IMR-90 (cell line): ENCODE data around the gene MRPL10. TPM values are rescaled to one million over a fixed set of nuclear protein-coding genes. Genes with fewer than 3 reads are reported as not detected.

ENCODE experiments used
- ATAC-seq: fragments of 200-7000 bp; cut with Tn5 transposase; 2 replicates; pipeline ENCODE4 v1.9.1; 2020; ENCODE audit warnings: low read depth, mild to moderate bottlenecking, moderate library complexity
- BruUV-seq: library from RNA; stranded (reverse); fragments of 400-500 nt; replicated peaks from 2 replicates; lab custom pipeline; 2021; lab: Mats Ljungman, UMichigan
- CTCF ChIA-PET: fragments of 300-600 bp; formaldehyde crosslinking; extraction: SDS; loops from one replicate; lab custom pipeline; 2021; ENCODE audit warnings: antibody characterized with exemption; lab: Yijun Ruan, JAX
- POLR2A ChIA-PET: fragments of 300-600 bp; sonication (Branson Sonifier 250); formaldehyde crosslinking; loops from one replicate; lab custom pipeline; 2022; ENCODE audit warnings: antibody characterized with exemption; ENCODE audit not compliant: unreplicated experiment; lab: Charles Lee
- DNase-seq: peaks from one replicate; pipeline ENCODE4 v3.0.0; 2013
- H2AFZ ChIP-seq: replicated peaks from 2 replicates; pipeline ENCODE3; 2013; ENCODE audit warnings: low read length, mild to moderate bottlenecking; ENCODE audit not compliant: poor library complexity
- H2AK5ac ChIP-seq: 2 replicates; pipeline ENCODE4 v1.6.1; 2013; ENCODE audit warnings: low read depth, low read length, inconsistent platforms
- H2AK9ac ChIP-seq: replicated peaks from 2 replicates; pipeline ENCODE3; 2013; ENCODE audit warnings: mild to moderate bottlenecking, low read depth, low read length, moderate library complexity; ENCODE audit not compliant: poor library complexity
- H2BK120ac ChIP-seq: 2 replicates; pipeline ENCODE4 v1.6.1; 2013; ENCODE audit warnings: low read depth, low read length, inconsistent platforms
- H2BK15ac ChIP-seq: 3 replicates; pipeline ENCODE4 v1.6.1; 2013; ENCODE audit warnings: low read depth, low read length, inconsistent platforms
- H2BK20ac ChIP-seq: 2 replicates; pipeline ENCODE4 v1.6.1; 2013; ENCODE audit warnings: low read depth, mild to moderate bottlenecking, inconsistent platforms, low read length, moderate library complexity
- H2BK5ac ChIP-seq: 2 replicates; pipeline ENCODE4 v1.6.1; 2013; ENCODE audit warnings: mild to moderate bottlenecking, low read depth, low read length, inconsistent platforms; ENCODE audit not compliant: poor library complexity, severe bottlenecking
- H3K14ac ChIP-seq: replicated peaks from 2 replicates; pipeline ENCODE4 v1.6.1; 2013; ENCODE audit warnings: low read depth, low read length, inconsistent platforms
- H3K18ac ChIP-seq: 2 replicates; pipeline ENCODE4 v1.6.1; 2013; ENCODE audit warnings: low read depth, low read length, control low read depth
- H3K23ac ChIP-seq: 2 replicates; pipeline ENCODE4 v1.6.1; 2013; ENCODE audit warnings: low read depth, low read length, inconsistent platforms
- H3K27ac ChIP-seq: 2 replicates; pipeline ENCODE4 v1.5.1; 2013; ENCODE audit warnings: mild to moderate bottlenecking, control low read depth, low read length; ENCODE audit not compliant: insufficient read depth
- H3K27me3 ChIP-seq: 2 replicates; pipeline ENCODE4 v1.6.1; 2013; ENCODE audit warnings: low read length; ENCODE audit not compliant: control insufficient read depth, insufficient read depth
- H3K36me3 ChIP-seq: 2 replicates; pipeline ENCODE4 v1.6.1; 2013; ENCODE audit warnings: low read length, mixed read lengths; ENCODE audit not compliant: control insufficient read depth, insufficient read depth
- H3K4ac ChIP-seq: 2 replicates; pipeline ENCODE4 v1.6.1; 2013; ENCODE audit warnings: low read depth, low read length, inconsistent platforms
- H3K4me1 ChIP-seq: 2 replicates; pipeline ENCODE4 v1.6.1; 2013; ENCODE audit warnings: low read length, mixed read lengths; ENCODE audit not compliant: control insufficient read depth, insufficient read depth
- H3K4me2 ChIP-seq: 2 replicates; pipeline ENCODE4 v1.6.1; 2013; ENCODE audit warnings: low read depth, mild to moderate bottlenecking, control low read depth, low read length, moderate library complexity
- H3K4me3 ChIP-seq: 2 replicates; pipeline ENCODE4 v1.5.1; 2013; ENCODE audit warnings: low read depth, mild to moderate bottlenecking, control low read depth, low read length, moderate library complexity; ENCODE audit not compliant: insufficient read depth
- H3K56ac ChIP-seq: 2 replicates; pipeline ENCODE4 v1.6.1; 2013; ENCODE audit warnings: low read length, inconsistent platforms; ENCODE audit not compliant: insufficient read depth; ENCODE audit errors: extremely low read depth
- H3K79me1 ChIP-seq, 2 experiments: 2 replicates each; pipeline ENCODE4 v1.6.1; 2013; ENCODE audit warnings: low read length in 2 of 2, inconsistent platforms in 1 of 2, low read depth in 1 of 2
- H3K9ac ChIP-seq: 2 replicates; pipeline ENCODE4 v1.6.1; 2013; ENCODE audit warnings: low read depth, low read length, control low read depth
- H3K9me1 ChIP-seq: 2 replicates; pipeline ENCODE4 v1.6.1; 2013; ENCODE audit warnings: low read length, inconsistent platforms; ENCODE audit not compliant: insufficient read depth
- H3K9me3 ChIP-seq: 2 replicates; pipeline ENCODE4 v1.6.1; 2013; ENCODE audit warnings: low read length; ENCODE audit not compliant: control insufficient read depth, insufficient read depth
- H4K20me1 ChIP-seq: 2 replicates; pipeline ENCODE4 v1.6.1; 2013; ENCODE audit warnings: low read length, inconsistent platforms; ENCODE audit not compliant: insufficient read depth
- H4K5ac ChIP-seq: 2 replicates; pipeline ENCODE4 v1.6.1; 2013; ENCODE audit warnings: mild to moderate bottlenecking, low read depth, low read length, control low read depth
- H4K8ac ChIP-seq, 2 experiments: 2 replicates each; pipeline ENCODE4 v1.6.1; 2013; ENCODE audit warnings: low read depth in 2 of 2, low read length in 2 of 2, control low read depth in 1 of 2, inconsistent platforms in 1 of 2
- H4K91ac ChIP-seq: 2 replicates; pipeline ENCODE4 v1.6.1; 2013; ENCODE audit warnings: low read depth, low read length, inconsistent platforms; ENCODE audit not compliant: insufficient read depth
- BHLHE40 ChIP-seq: fragments of 150-350 bp; IDR thresholded peaks from 2 replicates; pipeline ENCODE4 v1.6.1; 2016; ENCODE audit warnings: mild to moderate bottlenecking, low read depth, low read length
- CEBPB ChIP-seq: IDR thresholded peaks from 2 replicates; pipeline ENCODE4 v1.6.1; 2012; ENCODE audit warnings: low read depth, low read length, improper control_type of control experiment
- CHD1 ChIP-seq: IDR thresholded peaks from 2 replicates; pipeline ENCODE4 v1.6.1; 2012; ENCODE audit warnings: low read depth, low read length, improper control_type of control experiment
- ELK1 ChIP-seq: fragments of 150-350 bp; IDR thresholded peaks from 2 replicates; pipeline ENCODE4 v1.6.1; 2016; ENCODE audit warnings: low read depth, mild to moderate bottlenecking, low read length, moderate library complexity, borderline replicate concordance
- FOS ChIP-seq: fragments of 150-350 bp; IDR thresholded peaks from 2 replicates; pipeline ENCODE4 v1.6.1; 2016; ENCODE audit warnings: low read depth, low read length
- MAFK ChIP-seq: IDR thresholded peaks from 2 replicates; pipeline ENCODE4 v1.6.1; 2012; ENCODE audit warnings: low read depth, low read length, improper control_type of control experiment
- MAZ ChIP-seq: IDR thresholded peaks from 2 replicates; pipeline ENCODE4 v1.6.1; 2012; ENCODE audit warnings: low read depth, mild to moderate bottlenecking, low read length, improper control_type of control experiment, moderate library complexity, borderline replicate concordance
- MXI1 ChIP-seq: IDR thresholded peaks from 2 replicates; pipeline ENCODE4 v1.6.1; 2012; ENCODE audit warnings: low read depth, mild to moderate bottlenecking, low read length, moderate library complexity, borderline replicate concordance
- NFE2L2 ChIP-seq: fragments of 150-350 bp; IDR thresholded peaks from 2 replicates; pipeline ENCODE4 v1.6.1; 2016; ENCODE audit warnings: low read depth, mild to moderate bottlenecking, low read length
- POLR2A ChIP-seq: IDR thresholded peaks from 2 replicates; pipeline ENCODE4 v1.6.1; 2012; ENCODE audit warnings: mild to moderate bottlenecking, low read depth, low read length
- RFX5 ChIP-seq: IDR thresholded peaks from 2 replicates; pipeline ENCODE4 v1.8.0; 2012; ENCODE audit warnings: low read depth, mild to moderate bottlenecking, low read length, moderate library complexity
- SMC3 ChIP-seq: fragments of 150-350 bp; IDR thresholded peaks from 2 replicates; pipeline ENCODE4 v1.6.1; 2016; ENCODE audit warnings: low read depth, mild to moderate bottlenecking, antibody characterized with exemption, low read length, moderate library complexity
- WGBS, 2 experiments: methylation state at CpG; one replicate each; pipeline versions ENCODE4 v1.1.5 to v1.1.7; 2013; ENCODE audit warnings: missing lambda C conversion rate in 2 of 2; ENCODE audit not compliant: insufficient read length in 1 of 2; ENCODE audit errors: extremely low coverage in 2 of 2; 5-methylcytosine and 5-hydroxymethylcytosine counted together
- dilution Hi-C: fragments of 300-500 bp; cut with HindIII; formaldehyde crosslinking; loops from one replicate; pipeline ENCODE4 v1.14.3; 2018; ENCODE audit warnings: low sequenced_read_pairs; ENCODE audit not compliant: unreplicated experiment
- in situ Hi-C: fragments of 300-500 bp; cut with MboI; formaldehyde crosslinking; loops from 3 replicates; pipeline ENCODE4 v1.14.3; 2019; ENCODE audit warnings: low sequenced_read_pairs, inconsistent platforms, mixed read lengths
- intact Hi-C: fragments of 100-400 bp; cut with micrococcal nuclease; formaldehyde crosslinking; loops from 2 replicates; pipeline ENCODE4 v1.10.0; 2022
- polyA plus RNA-seq, 3 experiments: library from polyadenylated mRNA; depleted of rRNA; stranded (reverse); fragments of >200 nt; gene quantifications; 2 replicates each; pipeline ENCODE4 v1.2.3, GENCODE V29; 2012; ENCODE audit warnings: low replicate concordance in 1 of 3
- total RNA-seq: library from RNA; depleted of rRNA; stranded (reverse); fragments of >200 nt; gene quantifications from 2 replicates; pipeline ENCODE4 v1.2.3, GENCODE V29; 2012

MRPL10 gene
- total and polyA plus RNA-seq, 2 of the 4 experiments (the other 2 are of a cell fraction) = 32.3 to 61.8 TPM

GRCh38 chr17:47841488-47842291, 10.3 kb upstream of the MRPL10 start:
- no peak overlapping the region for H3K9ac ChIP-seq
- peak overlapping the region; percentile 43; the same call in 1 of the 2 replicates for H2BK120ac ChIP-seq
- peaks cover 4% of the 10 kb centered on the region; the same call in 1 of the 2 replicates for H3K9me1 ChIP-seq
- dilution Hi-C loops = no loop called here
- in situ Hi-C loops = loop anchor here (5.0 kb wide), 2 partner anchors 51 to 176 kb away; no protein-coding TSS in a partner anchor
- POLR2A ChIA-PET = no interaction called here
- BruUV-seq = no TSS peak
- no peak overlapping the region for H3K27ac ChIP-seq
- H3K4me3 ChIP-seq = 0 out of 2 replicates have a peak overlapping the region, but pooled peaks have one; percentile 57
- peaks cover 4% of the 10 kb centered on the region; the same call in 1 of the 2 replicates for H3K36me3 ChIP-seq
- no peak overlapping the region for H3K18ac ChIP-seq
- H3K27me3 ChIP-seq = peaks cover 18% of the 10 kb centered on the region
- no peak overlapping the region for H2BK5ac ChIP-seq
- H2AK9ac ChIP-seq = no peak overlapping the region
- H4K8ac ChIP-seq = peak overlapping the region; percentile 61 to 94; a peak in 3 of 4 replicates
- H3K79me1 ChIP-seq = peaks cover 8 to 22% of the 10 kb centered on the region in 2 experiments; a peak in 3 of 4 replicates
- CTCF ChIA-PET = interaction anchor here (0.6 to 4.4 kb wide), 7 partner anchors 18 to 105 kb away, joined by 3 to 47 read pairs (median 4); partner anchors contain the start of gene SP2
- DNase-seq (no peak), ATAC-seq (no peak)
- H3K4me1 ChIP-seq = peaks cover 8% of the 10 kb centered on the region
- H2AFZ ChIP-seq = peak overlapping the region; percentile 98
- H3K14ac ChIP-seq = 0 out of 2 replicates have a peak overlapping the region, but pooled peaks have one; percentile 60
- no peak overlapping the region for H2AK5ac ChIP-seq
- no peak for TF ChIP-seq CEBPB
- no peak for TF ChIP-seq NFE2L2
- no peak for TF ChIP-seq RFX5
- no peak for TF ChIP-seq ELK1
- no peak for TF ChIP-seq MXI1
- no peak for TF ChIP-seq SMC3
- no peak for TF ChIP-seq POLR2A
- no peak for TF ChIP-seq MAFK
- no peak for TF ChIP-seq MAZ
- no peak for TF ChIP-seq FOS
- TF ChIP-seq BHLHE40 = no peak
- TF ChIP-seq CHD1 = no peak
- no peaks in the 10 kb centered on the region for H3K9me3 ChIP-seq
- intact Hi-C loops = loop anchor here (1.0 to 5.0 kb wide), 3 partner anchors 49 to 177 kb away; no protein-coding TSS in a partner anchor
- H2BK15ac ChIP-seq = no peak overlapping the region
- H4K91ac ChIP-seq = peak overlapping the region; percentile 54; the same call in 1 of the 2 replicates
- H4K20me1 ChIP-seq = no peaks in the 10 kb centered on the region
- peak overlapping the region; percentile 22; the same call in 1 of the 2 replicates for H3K4me2 ChIP-seq
- no peak overlapping the region for H3K56ac ChIP-seq
- H2BK20ac ChIP-seq = peak overlapping the region; percentile 51; the same call in 1 of the 2 replicates
- no peak overlapping the region for H3K23ac ChIP-seq
- H4K5ac ChIP-seq = peak overlapping the region; percentile 31
- WGBS, 2 experiments = 17% methylated on average over 3 of the region's 16 CpGs; no CpG with 5 or more reads in 1 of the 2 experiments
- peak overlapping the region; percentile 69 for H3K4ac ChIP-seq
